GM12891 (cell line): ENCODE measurements around the gene SNRPD3.

Experiments used
- POLR2A ChIP-seq: IDR thresholded peaks from 2 replicates; pipeline ENCODE4 v1.6.1; 2011; ENCODE audit warnings: low read depth, low read length, control low read depth
- POLR2AphosphoS5 ChIP-seq: IDR thresholded peaks from 2 replicates; pipeline ENCODE4 v1.6.1; 2011; ENCODE audit warnings: low read depth, low read length, control low read depth
- TAF1 ChIP-seq: IDR thresholded peaks from 2 replicates; pipeline ENCODE4 v1.6.1; 2011; ENCODE audit warnings: low read depth, low read length, control low read depth

GRCh38 chr22:24563246-24563645 lies 7.4 kb downstream of the SNRPD3 start:
- no peak for TF ChIP-seq TAF1
- TF ChIP-seq POLR2A, result no peak
- no peak for TF ChIP-seq POLR2AphosphoS5
